Common myeloid progenitor, CD34-positive (primary cell): ENCODE results near the gene DLGAP4.

ENCODE experiments used
- CTCF ChIA-PET: fragments of 350-600 bp; sonication (Branson Sonifier 250); formaldehyde crosslinking; loops from one replicate; lab custom pipeline; 2021; ENCODE audit warnings: antibody characterized with exemption; lab: Charles Lee
- POLR2A ChIA-PET: fragments of 350-600 bp; sonication (Branson Sonifier 250); formaldehyde crosslinking; loops from one replicate; lab custom pipeline; 2021; ENCODE audit warnings: antibody characterized with exemption; lab: Charles Lee
- DNase-seq, 3 donors: peaks; one replicate each; pipeline versions ENCODE4 v3.0.0 to v3.0.0-alpha.2; 2013
- H3K27ac ChIP-seq, 2 experiments: 1 replicate in 1 of 2; 2 replicates in 1 of 2; pipeline ENCODE4 v1.7.0; 2013; ENCODE audit warnings: inconsistent platforms in 2 of 2, low read length in 2 of 2, mild to moderate bottlenecking in 2 of 2, low read depth in 1 of 2, moderate library complexity in 1 of 2; ENCODE audit not compliant: severe bottlenecking in 2 of 2, insufficient read depth in 1 of 2, poor library complexity in 1 of 2
- H3K27me3 ChIP-seq, 5 experiments: replicated peaks in 2 of 5; 1 replicate in 3 of 5; 2 replicates in 2 of 5; pipeline versions ENCODE4 v1.6.1 to v1.7.0; 2013; ENCODE audit warnings: low read length in 4 of 5, mild to moderate bottlenecking in 2 of 5, moderate library complexity in 2 of 5, inconsistent platforms in 1 of 5; ENCODE audit not compliant: insufficient read depth in 5 of 5, control insufficient read depth in 4 of 5
- H3K36me3 ChIP-seq, 4 experiments: 1 replicate in 2 of 4; 2 replicates in 2 of 4; pipeline versions ENCODE4 v1.6.1 to v1.7.0; 2013; ENCODE audit warnings: low read length in 3 of 4, control low read depth in 1 of 4, mild to moderate bottlenecking in 1 of 4; ENCODE audit not compliant: control insufficient read depth in 4 of 4, insufficient read depth in 4 of 4
- H3K4me1 ChIP-seq, 4 experiments: 1 replicate in 3 of 4; 2 replicates in 1 of 4; pipeline versions ENCODE4 v1.6.1 to v1.7.1; 2013; ENCODE audit warnings: low read length in 3 of 4, mild to moderate bottlenecking in 3 of 4, control low read depth in 1 of 4, inconsistent platforms in 1 of 4, moderate library complexity in 1 of 4; ENCODE audit not compliant: control insufficient read depth in 4 of 4, insufficient read depth in 4 of 4; ENCODE audit errors: control extremely low read depth in 1 of 4
- H3K4me3 ChIP-seq, 7 experiments: 1 replicate in 4 of 7; 2 replicates in 3 of 7; pipeline versions ENCODE4 v1.5.1 to v1.7.0; 2013; ENCODE audit warnings: mild to moderate bottlenecking in 7 of 7, low read length in 6 of 7, moderate library complexity in 6 of 7, inconsistent platforms in 2 of 7, low read depth in 2 of 7, control low read depth in 1 of 7; ENCODE audit not compliant: insufficient read depth in 4 of 7, control insufficient read depth in 1 of 7; ENCODE audit errors: extremely low read depth in 1 of 7
- H3K9me3 ChIP-seq, 5 experiments: 1 replicate in 4 of 5; 2 replicates in 1 of 5; pipeline versions ENCODE4 v1.6.1 to v1.7.1; 2013; ENCODE audit warnings: low read length in 4 of 5, mild to moderate bottlenecking in 2 of 5, inconsistent platforms in 1 of 5, low read depth in 1 of 5, moderate library complexity in 1 of 5; ENCODE audit not compliant: control insufficient read depth in 4 of 5, insufficient read depth in 2 of 5; ENCODE audit errors: control extremely low read depth in 1 of 5
- WGBS: methylation state at CpG from one replicate; pipeline ENCODE4 v1.1.5; 2013; ENCODE audit not compliant: insufficient coverage; 5-methylcytosine and 5-hydroxymethylcytosine counted together

The DLGAP4 gene

DNA sequence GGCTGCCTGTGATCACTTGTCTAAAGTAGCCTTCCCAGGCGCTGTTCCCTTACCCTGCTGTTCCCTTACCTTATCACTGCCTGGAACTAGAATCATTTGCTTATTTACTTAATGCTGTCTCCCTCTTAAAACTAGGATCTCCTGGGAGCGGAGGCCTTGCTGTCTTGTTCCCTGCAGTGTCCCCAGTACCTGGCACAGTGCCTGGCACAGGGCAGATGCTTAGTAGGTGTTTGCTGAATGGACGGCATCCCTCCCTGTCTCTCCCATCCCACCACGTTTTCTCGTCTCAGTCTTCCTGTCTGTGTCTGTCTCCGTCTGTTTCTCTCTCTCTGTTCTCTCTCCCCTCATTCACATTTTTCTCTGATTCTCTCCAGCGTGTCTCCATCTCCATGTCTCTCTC is 135.3 kb downstream of the DLGAP4 start:
- 89% methylated on average over 7 of the region's 7 CpGs for WGBS
- ChIA-PET POLR2A (no interaction called here), CTCF (interaction anchor here (1.1 kb wide), 1 partner anchor 31 kb away, joined by 3 read pairs; no protein-coding TSS in a partner anchor)
- no peak for DNase-seq
- no peaks in the 10 kb centered on the region for H3K4me1 ChIP-seq
- peaks cover 0 to 9% (median 0%) of the 10 kb centered on the region in 5 experiments for H3K27me3 ChIP-seq
- H3K36me3 ChIP-seq, result no peaks in the 10 kb centered on the region
- H3K27ac ChIP-seq, result no peak overlapping the region
- H3K4me3 ChIP-seq, result no peak overlapping the region
- no peaks in the 10 kb centered on the region for H3K9me3 ChIP-seq

DNA sequence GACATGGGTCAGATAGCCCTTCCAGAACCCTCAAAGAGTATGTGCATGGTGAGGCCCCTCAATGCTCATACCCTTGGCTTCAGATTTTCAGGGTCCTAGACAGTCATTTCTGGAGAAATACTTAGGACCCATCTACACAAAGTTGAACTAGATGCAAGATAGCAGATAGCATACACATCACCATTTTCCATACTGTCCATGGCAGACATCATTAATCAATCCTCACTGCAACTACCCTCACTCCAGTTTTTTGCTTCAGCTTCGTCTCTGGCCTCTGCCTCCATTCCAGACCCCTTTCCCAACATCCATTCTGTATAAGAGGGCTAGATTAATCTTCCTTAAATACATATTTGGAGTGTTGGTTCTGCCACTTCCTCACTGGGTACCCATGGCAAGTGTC is 139.7 kb downstream of the DLGAP4 start:
- DNase-seq, result no peak
- Histone ChIP-seq H3K4me1 (no peaks in the 10 kb centered on the region), H3K9me3 (no peaks in the 10 kb centered on the region), H3K4me3 (no peak overlapping the region), H3K27me3 (no peaks in the 10 kb centered on the region), H3K36me3 (no peaks in the 10 kb centered on the region), H3K27ac (no peak overlapping the region)
- WGBS, result 100% methylated on average over 1 of the region's 1 CpG
- POLR2A ChIA-PET, result no interaction called here
- CTCF ChIA-PET, result interaction anchor here (0.6 kb wide), 1 partner anchor 71 kb away, joined by 3 read pairs; no protein-coding TSS in a partner anchor

DNA sequence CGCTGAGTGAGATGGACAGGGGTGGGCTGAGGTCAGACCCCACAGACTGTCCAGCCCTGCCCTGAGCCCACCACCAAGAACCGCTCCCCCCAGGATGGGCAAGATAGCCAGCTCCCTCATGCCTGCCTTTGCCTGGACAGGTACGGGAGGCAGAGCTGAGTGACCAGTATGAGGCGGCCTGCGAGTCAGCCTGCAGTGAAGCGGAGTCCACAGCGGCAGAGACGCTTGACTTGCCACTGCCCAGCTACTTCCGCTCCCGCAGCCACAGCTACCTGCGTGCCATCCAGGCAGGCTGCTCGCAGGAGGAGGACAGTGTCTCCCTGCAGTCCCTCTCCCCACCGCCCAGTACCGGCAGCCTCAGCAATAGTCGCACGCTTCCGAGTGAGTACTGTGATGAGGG is 140.4 kb downstream of the DLGAP4 start:
- 97% methylated on average over 13 of the region's 17 CpGs for WGBS
- Histone ChIP-seq H3K4me1 (no peaks in the 10 kb centered on the region), H3K27me3 (no peaks in the 10 kb centered on the region), H3K27ac (no peak overlapping the region), H3K4me3 (no peak overlapping the region), H3K36me3 (no peaks in the 10 kb centered on the region), H3K9me3 (no peaks in the 10 kb centered on the region)
- DNase-seq, result no peak
- POLR2A ChIA-PET, result no interaction called here
- CTCF ChIA-PET, result interaction anchor here (0.6 kb wide), 1 partner anchor 72 kb away, joined by 3 read pairs; no protein-coding TSS in a partner anchor

DNA sequence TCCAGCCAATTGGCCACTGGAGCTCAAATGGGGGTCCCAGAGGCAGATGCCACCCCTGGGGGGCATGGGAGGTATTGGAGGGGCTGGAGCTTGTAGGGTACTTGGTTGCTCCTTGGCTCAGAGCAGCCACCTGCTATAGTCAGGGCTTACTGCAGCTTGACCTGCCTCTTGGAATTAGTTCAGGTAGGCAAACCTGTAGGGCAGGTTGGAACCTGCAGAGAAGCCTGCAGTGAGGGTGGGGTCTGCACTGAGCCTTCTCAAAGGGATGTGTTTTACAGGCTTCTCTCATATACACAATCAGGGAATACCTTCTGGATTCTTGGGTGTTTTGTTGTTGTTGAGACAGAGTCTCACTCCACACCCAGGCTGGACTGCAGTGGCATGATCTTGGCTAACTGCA is 141.0 kb downstream of the DLGAP4 start:
- POLR2A ChIA-PET, result no interaction called here

DNA sequence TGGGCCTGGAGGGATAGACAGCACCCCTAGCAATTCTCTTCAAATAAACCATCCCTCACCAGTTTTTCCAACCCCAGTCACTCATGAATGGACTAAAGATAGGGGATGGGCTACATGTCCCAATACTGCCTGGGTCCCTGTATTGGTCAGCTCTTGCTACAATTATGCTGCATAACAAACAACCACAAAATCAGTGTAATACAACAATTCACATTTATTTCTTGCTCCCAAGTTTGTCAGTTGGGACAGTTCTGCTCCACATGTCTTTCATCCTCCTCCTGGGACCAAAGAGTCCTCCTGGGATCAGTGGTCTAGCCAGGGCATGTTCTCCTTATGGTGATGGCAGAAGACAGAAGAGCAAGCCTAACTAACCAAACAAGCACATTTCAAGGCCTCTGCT is 143.5 kb downstream of the DLGAP4 start:
- H3K4me1 ChIP-seq, result no peaks in the 10 kb centered on the region
- no peaks in the 10 kb centered on the region for H3K36me3 ChIP-seq
- no peaks in the 10 kb centered on the region for H3K9me3 ChIP-seq
- no peak for DNase-seq
- CTCF ChIA-PET, result interaction anchor here (0.6 kb wide), 1 partner anchor 327 kb away, joined by 5 read pairs; no protein-coding TSS in a partner anchor
- H3K27me3 ChIP-seq, result peaks cover 0 to 1% (median 0%) of the 10 kb centered on the region in 5 experiments
- no peak overlapping the region for H3K27ac ChIP-seq
- POLR2A ChIA-PET, result no interaction called here
- H3K4me3 ChIP-seq, result no peak overlapping the region

More for the DNA sequence above, 141.0 kb downstream of the DLGAP4 start:
- Histone ChIP-seq H3K4me3 (no peak overlapping the region), H3K36me3 (no peaks in the 10 kb centered on the region), H3K27ac (no peak overlapping the region), H3K27me3 (peaks cover 0 to 1% (median 0%) of the 10 kb centered on the region in 5 experiments), H3K4me1 (no peaks in the 10 kb centered on the region), H3K9me3 (no peaks in the 10 kb centered on the region)
- CTCF ChIA-PET, result interaction anchor here (0.5 to 2.1 kb wide), 2 partner anchors 236 to 308 kb away, joined by 3 to 9 read pairs; no protein-coding TSS in a partner anchor
- no peak for DNase-seq

DNA sequence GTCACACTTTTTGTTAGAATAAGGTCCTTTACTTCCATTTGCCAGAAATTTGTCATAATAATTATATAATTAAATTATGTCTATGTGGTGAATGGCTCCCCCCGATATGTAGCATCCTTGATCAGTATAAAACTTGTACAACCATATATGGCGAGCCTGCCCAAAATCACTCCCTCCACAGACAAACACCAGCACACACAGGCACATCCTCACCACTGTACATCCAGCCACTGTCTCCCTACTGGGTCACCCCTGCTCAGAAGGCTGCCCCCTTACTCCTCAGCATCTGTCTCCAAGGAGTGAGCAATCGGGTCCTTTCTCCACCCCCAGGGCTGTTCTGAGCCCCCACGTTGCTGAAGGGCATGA is 148.2 kb downstream of the DLGAP4 start:
- ChIA-PET POLR2A (no interaction called here), CTCF (interaction anchor here (1.7 kb wide), 1 partner anchor 17 kb away, joined by 5 read pairs; no protein-coding TSS in a partner anchor)
- Histone ChIP-seq H3K27me3 (peaks cover 0 to 6% (median 0%) of the 10 kb centered on the region in 5 experiments), H3K4me3 (no peak overlapping the region), H3K9me3 (no peaks in the 10 kb centered on the region), H3K36me3 (no peaks in the 10 kb centered on the region), H3K27ac (no peak overlapping the region), H3K4me1 (no peaks in the 10 kb centered on the region)
- no peak for DNase-seq
- 69% methylated on average over 3 of the region's 4 CpGs for WGBS

- H3K9me3 ChIP-seq, result no peaks in the 10 kb centered on the region
- 81% methylated on average over 7 of the region's 9 CpGs for WGBS
These were observed 148.7 kb downstream of the DLGAP4 start for GRCh38 chr20:36454698-36455427.

More at GRCh38 chr20:36454698-36455427, 148.7 kb downstream of the DLGAP4 start:
- H3K4me1 ChIP-seq, result no peaks in the 10 kb centered on the region
- peaks cover 0 to 6% (median 0%) of the 10 kb centered on the region in 5 experiments for H3K27me3 ChIP-seq
- ChIA-PET CTCF (interaction anchor here (1.7 kb wide), 1 partner anchor 18 kb away, joined by 5 read pairs; no protein-coding TSS in a partner anchor), POLR2A (no interaction called here)
- no peak for DNase-seq
- H3K36me3 ChIP-seq, result no peaks in the 10 kb centered on the region
- no peak overlapping the region for H3K27ac ChIP-seq
- no peak overlapping the region for H3K4me3 ChIP-seq
